OCI-LY7 (cell line): ENCODE data around the gene UGT1A3. TPM values are rescaled to one million over a fixed set of nuclear protein-coding genes. Genes with fewer than 3 reads are reported as not detected.

ENCODE experiments used
- BruUV-seq: library from RNA; stranded (reverse); fragments of 400-500 nt; replicated peaks from 2 replicates; lab custom pipeline; 2021; lab: Mats Ljungman, UMichigan
- CTCF ChIA-PET: fragments of 300-600 bp; sonication (Branson Sonifier 250); formaldehyde crosslinking; loops from one replicate; lab custom pipeline; 2022; ENCODE audit warnings: antibody characterized with exemption; ENCODE audit not compliant: unreplicated experiment; lab: Charles Lee
- POLR2A ChIA-PET: fragments of 300-600 bp; sonication (Branson Sonifier 250); formaldehyde crosslinking; loops from one replicate; lab custom pipeline; 2022; ENCODE audit warnings: antibody characterized with exemption; lab: Charles Lee
- DNase-seq: peaks from one replicate; pipeline ENCODE4 v3.0.0-alpha.2; 2015; ENCODE audit warnings: low spot score
- H2AFZ ChIP-seq: fragments of 200-600 bp; sonication (generic), shearing (Covaris generic); 2 replicates; pipeline ENCODE4 v1.6.1; 2014; ENCODE audit warnings: mild to moderate bottlenecking, antibody characterized with exemption, low read length, moderate library complexity
- H3K27ac ChIP-seq: fragments of 200-600 bp; sonication (generic); 2 replicates; pipeline ENCODE4 v1.5.1; 2014; ENCODE audit warnings: mixed run types, low read depth, mild to moderate bottlenecking, moderate library complexity, low read length, inconsistent platforms; ENCODE audit not compliant: poor library complexity, severe bottlenecking
- H3K36me3 ChIP-seq: fragments of 200-600 bp; sonication (generic); 2 replicates; pipeline ENCODE4 v1.6.1; 2014; ENCODE audit warnings: mild to moderate bottlenecking, antibody characterized with exemption, low read length, moderate library complexity, mixed read lengths; ENCODE audit not compliant: insufficient read depth
- H3K4me1 ChIP-seq: fragments of 200-600 bp; sonication (generic); 2 replicates; pipeline ENCODE4 v1.5.1; 2014; ENCODE audit warnings: mild to moderate bottlenecking, low read length; ENCODE audit not compliant: insufficient read depth, poor library complexity, severe bottlenecking
- H3K4me2 ChIP-seq: fragments of 200-600 bp; sonication (generic); 2 replicates; pipeline ENCODE4 v1.6.1; 2014; ENCODE audit warnings: mild to moderate bottlenecking, low read length
- H3K4me3 ChIP-seq: fragments of 200-600 bp; sonication (generic); 2 replicates; pipeline ENCODE4 v1.5.1; 2014; ENCODE audit warnings: mild to moderate bottlenecking, low read depth, low read length; ENCODE audit not compliant: poor library complexity, severe bottlenecking
- H3K79me2 ChIP-seq: fragments of 200-600 bp; sonication (generic); 2 replicates; pipeline ENCODE4 v1.6.1; 2016; ENCODE audit warnings: low read depth, mild to moderate bottlenecking, low read length, moderate library complexity, mixed read lengths; ENCODE audit not compliant: insufficient read depth
- H3K9me2 ChIP-seq: fragments of 200-600 bp; sonication (generic); 2 replicates; pipeline ENCODE4 v1.6.1; 2016; ENCODE audit warnings: mild to moderate bottlenecking, low read length, mixed read lengths; ENCODE audit not compliant: insufficient read depth
- H3K9me3 ChIP-seq: fragments of 200-600 bp; sonication (generic); 2 replicates; pipeline ENCODE4 v1.6.1; 2014; ENCODE audit warnings: mild to moderate bottlenecking, mixed run types, low read length, mixed read lengths
- H4K20me1 ChIP-seq: fragments of 200-600 bp; sonication (generic); 2 replicates; pipeline ENCODE4 v1.6.1; 2014; ENCODE audit warnings: mild to moderate bottlenecking, antibody characterized with exemption, low read length, moderate library complexity, mixed read lengths; ENCODE audit not compliant: insufficient read depth
- CTCF ChIP-seq: fragments of 200-600 bp; sonication (generic); conservative IDR thresholded peaks from 2 replicates; pipeline ENCODE4 v1.5.1; 2014; ENCODE audit warnings: mild to moderate bottlenecking, antibody characterized with exemption, low read length, moderate library complexity, mixed read lengths
- EZH2phosphoT487 ChIP-seq: fragments of 200-600 bp; sonication (generic); IDR thresholded peaks from 2 replicates; pipeline ENCODE4 v1.6.1; 2018; ENCODE audit warnings: low read depth, borderline replicate concordance, mild to moderate bottlenecking, mixed run types, antibody characterized with exemption, low read length, moderate library complexity, mixed read lengths
- intact Hi-C: fragments of 100-400 bp; cut with micrococcal nuclease; formaldehyde crosslinking; loops from one replicate; pipeline ENCODE4 v1.10.0; 2022; ENCODE audit not compliant: unreplicated experiment
- total RNA-seq, 2 experiments: library from RNA; depleted of rRNA in 1 of 2; stranded (reverse); fragments of >200 nt in 1 of 2; shearing (Covaris generic) in 1 of 2; gene quantifications; 2 replicates each; pipeline ENCODE4 v1.2.3, GENCODE V29; 2014 to 2022

UGT1A3 gene
- total RNA-seq, 2 experiments from 2014 or later, result not detected

- Histone ChIP-seq H3K4me1 (no peaks in the 10 kb centered on the region), H2AFZ (no peak overlapping the region), H3K79me2 (no peaks in the 10 kb centered on the region), H3K4me3 (no peak overlapping the region), H4K20me1 (no peaks in the 10 kb centered on the region), H3K9me3 (no peaks in the 10 kb centered on the region), H3K36me3 (no peaks in the 10 kb centered on the region), H3K9me2 (no peaks in the 10 kb centered on the region), H3K27ac (no peak overlapping the region), H3K4me2 (no peak overlapping the region)
- ChIA-PET CTCF (no interaction called here), POLR2A (no interaction called here)
- intact Hi-C loops, result no loop called here
- no peak for TF ChIP-seq CTCF
- TF ChIP-seq EZH2phosphoT487, result no peak
- no peak for DNase-seq
- no TSS peak for BruUV-seq
Measured at GRCh38 chr2:233772583-233772982, 43.7 kb downstream of the UGT1A3 start.

GRCh38 chr2:233773854-233774253 lies 45.0 kb downstream of the UGT1A3 start:
- Histone ChIP-seq H2AFZ (no peak overlapping the region), H3K27ac (no peak overlapping the region), H3K9me2 (no peaks in the 10 kb centered on the region), H3K4me2 (no peak overlapping the region), H3K36me3 (no peaks in the 10 kb centered on the region), H3K4me3 (no peak overlapping the region), H3K4me1 (no peaks in the 10 kb centered on the region), H3K79me2 (no peaks in the 10 kb centered on the region), H3K9me3 (no peaks in the 10 kb centered on the region), H4K20me1 (no peaks in the 10 kb centered on the region)
- intact Hi-C loops, result no loop called here
- BruUV-seq, result no TSS peak
- no peak for DNase-seq
- ChIA-PET POLR2A (no interaction called here), CTCF (no interaction called here)
- TF ChIP-seq EZH2phosphoT487, result no peak
- TF ChIP-seq CTCF, result no peak

GRCh38 chr2:233775414-233775813 lies 46.6 kb downstream of the UGT1A3 start:
- Histone ChIP-seq H3K9me2 (no peaks in the 10 kb centered on the region), H3K27ac (no peak overlapping the region), H3K79me2 (no peaks in the 10 kb centered on the region), H3K4me1 (no peaks in the 10 kb centered on the region), H3K4me2 (no peak overlapping the region), H3K9me3 (no peaks in the 10 kb centered on the region), H4K20me1 (no peaks in the 10 kb centered on the region), H3K36me3 (no peaks in the 10 kb centered on the region), H3K4me3 (no peak overlapping the region), H2AFZ (no peak overlapping the region)
- ChIA-PET CTCF (no interaction called here), POLR2A (interaction anchor here (0.6 kb wide), 1 partner anchor 858 kb away, joined by 3 read pairs; no protein-coding TSS in a partner anchor)
- no TSS peak for BruUV-seq
- DNase-seq, result no peak
- intact Hi-C loops, result no loop called here
- TF ChIP-seq CTCF (no peak), EZH2phosphoT487 (no peak)
